IMR-90 (cell line): Measurements from ENCODE around the gene PRDM10. TPM values are rescaled to one million over a fixed set of nuclear protein-coding genes. Genes with fewer than 3 reads are reported as not detected.

ENCODE experiments used
- ATAC-seq: fragments of 200-7000 bp; cut with Tn5 transposase; 2 replicates; pipeline ENCODE4 v1.9.1; 2020; ENCODE audit warnings: low read depth, mild to moderate bottlenecking, moderate library complexity
- BruUV-seq: library from RNA; stranded (reverse); fragments of 400-500 nt; replicated peaks from 2 replicates; lab custom pipeline; 2021; lab: Mats Ljungman, UMichigan
- CTCF ChIA-PET: fragments of 300-600 bp; formaldehyde crosslinking; extraction: SDS; loops from one replicate; lab custom pipeline; 2021; ENCODE audit warnings: antibody characterized with exemption; lab: Yijun Ruan, JAX
- POLR2A ChIA-PET: fragments of 300-600 bp; sonication (Branson Sonifier 250); formaldehyde crosslinking; loops from one replicate; lab custom pipeline; 2022; ENCODE audit warnings: antibody characterized with exemption; ENCODE audit not compliant: unreplicated experiment; lab: Charles Lee
- DNase-seq: peaks from one replicate; pipeline ENCODE4 v3.0.0; 2013
- H2AFZ ChIP-seq: replicated peaks from 2 replicates; pipeline ENCODE3; 2013; ENCODE audit warnings: low read length, mild to moderate bottlenecking; ENCODE audit not compliant: poor library complexity
- H2AK5ac ChIP-seq: 2 replicates; pipeline ENCODE4 v1.6.1; 2013; ENCODE audit warnings: low read depth, low read length, inconsistent platforms
- H2AK9ac ChIP-seq: replicated peaks from 2 replicates; pipeline ENCODE3; 2013; ENCODE audit warnings: mild to moderate bottlenecking, low read depth, low read length, moderate library complexity; ENCODE audit not compliant: poor library complexity
- H2BK120ac ChIP-seq: 2 replicates; pipeline ENCODE4 v1.6.1; 2013; ENCODE audit warnings: low read depth, low read length, inconsistent platforms
- H2BK15ac ChIP-seq: 3 replicates; pipeline ENCODE4 v1.6.1; 2013; ENCODE audit warnings: low read depth, low read length, inconsistent platforms
- H2BK20ac ChIP-seq: 2 replicates; pipeline ENCODE4 v1.6.1; 2013; ENCODE audit warnings: low read depth, mild to moderate bottlenecking, inconsistent platforms, low read length, moderate library complexity
- H2BK5ac ChIP-seq: 2 replicates; pipeline ENCODE4 v1.6.1; 2013; ENCODE audit warnings: mild to moderate bottlenecking, low read depth, low read length, inconsistent platforms; ENCODE audit not compliant: poor library complexity, severe bottlenecking
- H3K14ac ChIP-seq: replicated peaks from 2 replicates; pipeline ENCODE4 v1.6.1; 2013; ENCODE audit warnings: low read depth, low read length, inconsistent platforms
- H3K18ac ChIP-seq: 2 replicates; pipeline ENCODE4 v1.6.1; 2013; ENCODE audit warnings: low read depth, low read length, control low read depth
- H3K23ac ChIP-seq: 2 replicates; pipeline ENCODE4 v1.6.1; 2013; ENCODE audit warnings: low read depth, low read length, inconsistent platforms
- H3K27ac ChIP-seq: 2 replicates; pipeline ENCODE4 v1.5.1; 2013; ENCODE audit warnings: mild to moderate bottlenecking, control low read depth, low read length; ENCODE audit not compliant: insufficient read depth
- H3K27me3 ChIP-seq: 2 replicates; pipeline ENCODE4 v1.6.1; 2013; ENCODE audit warnings: low read length; ENCODE audit not compliant: control insufficient read depth, insufficient read depth
- H3K36me3 ChIP-seq: 2 replicates; pipeline ENCODE4 v1.6.1; 2013; ENCODE audit warnings: low read length, mixed read lengths; ENCODE audit not compliant: control insufficient read depth, insufficient read depth
- H3K4ac ChIP-seq: 2 replicates; pipeline ENCODE4 v1.6.1; 2013; ENCODE audit warnings: low read depth, low read length, inconsistent platforms
- H3K4me1 ChIP-seq: 2 replicates; pipeline ENCODE4 v1.6.1; 2013; ENCODE audit warnings: low read length, mixed read lengths; ENCODE audit not compliant: control insufficient read depth, insufficient read depth
- H3K4me2 ChIP-seq: 2 replicates; pipeline ENCODE4 v1.6.1; 2013; ENCODE audit warnings: low read depth, mild to moderate bottlenecking, control low read depth, low read length, moderate library complexity
- H3K4me3 ChIP-seq: 2 replicates; pipeline ENCODE4 v1.5.1; 2013; ENCODE audit warnings: low read depth, mild to moderate bottlenecking, control low read depth, low read length, moderate library complexity; ENCODE audit not compliant: insufficient read depth
- H3K56ac ChIP-seq: 2 replicates; pipeline ENCODE4 v1.6.1; 2013; ENCODE audit warnings: low read length, inconsistent platforms; ENCODE audit not compliant: insufficient read depth; ENCODE audit errors: extremely low read depth
- H3K79me1 ChIP-seq, 2 experiments: 2 replicates each; pipeline ENCODE4 v1.6.1; 2013; ENCODE audit warnings: low read length in 2 of 2, inconsistent platforms in 1 of 2, low read depth in 1 of 2
- H3K9ac ChIP-seq: 2 replicates; pipeline ENCODE4 v1.6.1; 2013; ENCODE audit warnings: low read depth, low read length, control low read depth
- H3K9me1 ChIP-seq: 2 replicates; pipeline ENCODE4 v1.6.1; 2013; ENCODE audit warnings: low read length, inconsistent platforms; ENCODE audit not compliant: insufficient read depth
- H3K9me3 ChIP-seq: 2 replicates; pipeline ENCODE4 v1.6.1; 2013; ENCODE audit warnings: low read length; ENCODE audit not compliant: control insufficient read depth, insufficient read depth
- H4K20me1 ChIP-seq: 2 replicates; pipeline ENCODE4 v1.6.1; 2013; ENCODE audit warnings: low read length, inconsistent platforms; ENCODE audit not compliant: insufficient read depth
- H4K5ac ChIP-seq: 2 replicates; pipeline ENCODE4 v1.6.1; 2013; ENCODE audit warnings: mild to moderate bottlenecking, low read depth, low read length, control low read depth
- H4K8ac ChIP-seq, 2 experiments: 2 replicates each; pipeline ENCODE4 v1.6.1; 2013; ENCODE audit warnings: low read depth in 2 of 2, low read length in 2 of 2, control low read depth in 1 of 2, inconsistent platforms in 1 of 2
- H4K91ac ChIP-seq: 2 replicates; pipeline ENCODE4 v1.6.1; 2013; ENCODE audit warnings: low read depth, low read length, inconsistent platforms; ENCODE audit not compliant: insufficient read depth
- BHLHE40 ChIP-seq: fragments of 150-350 bp; IDR thresholded peaks from 2 replicates; pipeline ENCODE4 v1.6.1; 2016; ENCODE audit warnings: mild to moderate bottlenecking, low read depth, low read length
- CTCF ChIP-seq: conservative IDR thresholded peaks from 2 replicates; pipeline ENCODE4 v1.5.1; 2012; ENCODE audit warnings: mild to moderate bottlenecking, low read depth, low read length, improper control_type of control experiment
- ELK1 ChIP-seq: fragments of 150-350 bp; IDR thresholded peaks from 2 replicates; pipeline ENCODE4 v1.6.1; 2016; ENCODE audit warnings: low read depth, mild to moderate bottlenecking, low read length, moderate library complexity, borderline replicate concordance
- NFE2L2 ChIP-seq: fragments of 150-350 bp; IDR thresholded peaks from 2 replicates; pipeline ENCODE4 v1.6.1; 2016; ENCODE audit warnings: low read depth, mild to moderate bottlenecking, low read length
- USF2 ChIP-seq: fragments of 150-350 bp; IDR thresholded peaks from 2 replicates; pipeline ENCODE4 v1.6.1; 2017; ENCODE audit warnings: mild to moderate bottlenecking, antibody characterized with exemption, low read length, low read depth
- WGBS, 2 experiments: methylation state at CpG; one replicate each; pipeline versions ENCODE4 v1.1.5 to v1.1.7; 2013; ENCODE audit warnings: missing lambda C conversion rate in 2 of 2; ENCODE audit not compliant: insufficient read length in 1 of 2; ENCODE audit errors: extremely low coverage in 2 of 2; 5-methylcytosine and 5-hydroxymethylcytosine counted together
- dilution Hi-C: fragments of 300-500 bp; cut with HindIII; formaldehyde crosslinking; loops from one replicate; pipeline ENCODE4 v1.14.3; 2018; ENCODE audit warnings: low sequenced_read_pairs; ENCODE audit not compliant: unreplicated experiment
- in situ Hi-C: fragments of 300-500 bp; cut with MboI; formaldehyde crosslinking; loops from 3 replicates; pipeline ENCODE4 v1.14.3; 2019; ENCODE audit warnings: low sequenced_read_pairs, inconsistent platforms, mixed read lengths
- intact Hi-C: fragments of 100-400 bp; cut with micrococcal nuclease; formaldehyde crosslinking; loops from 2 replicates; pipeline ENCODE4 v1.10.0; 2022
- polyA plus RNA-seq, 3 experiments: library from polyadenylated mRNA; depleted of rRNA; stranded (reverse); fragments of >200 nt; gene quantifications; 2 replicates each; pipeline ENCODE4 v1.2.3, GENCODE V29; 2012; ENCODE audit warnings: low replicate concordance in 1 of 3
- total RNA-seq: library from RNA; depleted of rRNA; stranded (reverse); fragments of >200 nt; gene quantifications from 2 replicates; pipeline ENCODE4 v1.2.3, GENCODE V29; 2012

The PRDM10 gene
- total and polyA plus RNA-seq, 2 of the 4 experiments (the other 2 are of a cell fraction): 3.1 to 6.5 TPM

- in situ Hi-C loops (no loop called here), intact Hi-C loops (no loop called here), dilution Hi-C loops (no loop called here)
- Histone ChIP-seq H3K4me3 (no peak overlapping the region), H2BK15ac (no peak overlapping the region), H3K27ac (no peak overlapping the region), H3K18ac (no peak overlapping the region), H3K27me3 (no peaks in the 10 kb centered on the region), H3K79me1 (0 out of 4 replicates have a peak, but pooled peaks cover 0 to 2% of the 10 kb centered on the region in 2 experiments), H3K36me3 (peaks cover 43% of the 10 kb centered on the region), H4K20me1 (no peaks in the 10 kb centered on the region; the same call in 1 of the 2 replicates), H3K4me2 (no peak overlapping the region), H2AK9ac (no peak overlapping the region), H4K91ac (no peak overlapping the region), H3K56ac (no peak overlapping the region), H3K9me1 (peaks cover 9% of the 10 kb centered on the region; the same call in 1 of the 2 replicates), H3K9ac (no peak overlapping the region), H3K4ac (no peak overlapping the region), H4K8ac (no peak overlapping the region), H4K5ac (no peak overlapping the region), H2BK5ac (no peak overlapping the region), H2AFZ (no peak overlapping the region), H2BK120ac (no peak overlapping the region), H3K9me3 (no peaks in the 10 kb centered on the region), H3K4me1 (peaks cover 3% of the 10 kb centered on the region), H3K23ac (no peak overlapping the region), H2BK20ac (no peak overlapping the region), H2AK5ac (no peak overlapping the region), H3K14ac (no peak overlapping the region)
- WGBS, 2 experiments: 93% methylated on average over 3 of the region's 5 CpGs; no CpG with 5 or more reads in 1 of the 2 experiments
- no peak for DNase-seq
- no TSS peak for BruUV-seq
- no peak for ATAC-seq
- TF ChIP-seq CTCF (no peak), BHLHE40 (no peak), USF2 (no peak), NFE2L2 (no peak), ELK1 (no peak)
- POLR2A ChIA-PET: no interaction called here
- CTCF ChIA-PET: no interaction called here
These were observed 137.8 kb downstream of the PRDM10 start for GRCh38 chr11:129864811-129865210.
